Keratinocyte (primary cell): ENCODE data around the gene SELPLG. TPM values are rescaled to one million over a fixed set of nuclear protein-coding genes. Genes with fewer than 3 reads are reported as not detected.

ENCODE experiments used
- DNase-seq: peaks from one replicate; pipeline ENCODE4 v3.0.0-alpha.2; 2011; ENCODE audit warnings: low read depth, missing footprints, low spot score
- FAIRE-seq: peaks from 2 replicates; lab custom pipeline; 2011; peaks lifted over from hg19 to GRCh38; lab: Jason Lieb, UNC
- H2AFZ ChIP-seq: 2 replicates; pipeline ENCODE4 v1.6.0; 2012; ENCODE audit warnings: low read length, control low read depth, inconsistent platforms; ENCODE audit not compliant: control insufficient read depth
- H3K27ac ChIP-seq: 2 replicates; pipeline ENCODE4 v1.5.1; 2011; ENCODE audit warnings: low read length; ENCODE audit not compliant: control insufficient read depth, insufficient read depth
- H3K27me3 ChIP-seq: 3 replicates; pipeline ENCODE4 v1.6.0; 2011; ENCODE audit warnings: low read length; ENCODE audit not compliant: control insufficient read depth, insufficient read depth; ENCODE audit errors: extremely low read depth
- H3K36me3 ChIP-seq, 2 experiments: 2 replicates in 1 of 2; 3 replicates in 1 of 2; pipeline ENCODE4 v1.5.1; 2011; ENCODE audit warnings: low read length in 2 of 2, mild to moderate bottlenecking in 1 of 2; ENCODE audit not compliant: control insufficient read depth in 2 of 2, insufficient read depth in 2 of 2; ENCODE audit errors: extremely low read depth in 1 of 2
- H3K4me1 ChIP-seq: 3 replicates; pipeline ENCODE4 v1.5.1; 2011; ENCODE audit warnings: low read length; ENCODE audit not compliant: control insufficient read depth, insufficient read depth; ENCODE audit errors: extremely low read depth
- H3K4me2 ChIP-seq: 3 replicates; pipeline ENCODE4 v1.6.0; 2011; ENCODE audit warnings: low read depth, low read length; ENCODE audit not compliant: control insufficient read depth, insufficient read depth; ENCODE audit errors: extremely low read depth
- H3K4me3 ChIP-seq, 3 experiments: fragments of 200-600 bp in 1 of 3; sonication (generic) in 1 of 3; 2 replicates in 2 of 3; 3 replicates in 1 of 3; pipeline ENCODE4 v1.5.1; 2011 to 2016; ENCODE audit warnings: low read length in 3 of 3, mild to moderate bottlenecking in 3 of 3, control low read depth in 2 of 3, inconsistent platforms in 1 of 3, low read depth in 1 of 3, mixed read lengths in 1 of 3, mixed run types in 1 of 3, moderate library complexity in 1 of 3; ENCODE audit not compliant: control insufficient read depth in 2 of 3, insufficient read depth in 2 of 3; ENCODE audit errors: extremely low read depth in 1 of 3
- H3K79me2 ChIP-seq: 2 replicates; pipeline ENCODE4 v1.6.0; 2012; ENCODE audit warnings: low read length; ENCODE audit not compliant: control insufficient read depth, insufficient read depth
- H3K9ac ChIP-seq: 3 replicates; pipeline ENCODE4 v1.6.0; 2011; ENCODE audit warnings: low read length; ENCODE audit not compliant: control insufficient read depth, insufficient read depth; ENCODE audit errors: extremely low read depth
- H3K9me1 ChIP-seq: 3 replicates; pipeline ENCODE4 v1.6.0; 2011; ENCODE audit warnings: low read length; ENCODE audit not compliant: control insufficient read depth, insufficient read depth; ENCODE audit errors: extremely low read depth
- H3K9me3 ChIP-seq: 2 replicates; pipeline ENCODE4 v1.5.1; 2012; ENCODE audit warnings: low read depth, low read length; ENCODE audit not compliant: control insufficient read depth
- H4K20me1 ChIP-seq: 3 replicates; pipeline ENCODE4 v1.6.0; 2011; ENCODE audit warnings: low read length; ENCODE audit not compliant: control insufficient read depth, insufficient read depth; ENCODE audit errors: extremely low read depth
- EZH2 ChIP-seq: IDR thresholded peaks from one replicate; pipeline ENCODE4 v1.6.1; 2012; ENCODE audit warnings: inconsistent platforms, mild to moderate bottlenecking, low read length, moderate library complexity
- dilution Hi-C: fragments of 300-500 bp; cut with MboI; formaldehyde crosslinking; loops from one replicate; pipeline ENCODE4 v1.7.0; 2020; ENCODE audit warnings: low sequenced_read_pairs; ENCODE audit not compliant: extremely low pct_ligation_motif_present
- polyA plus RNA-seq, 5 experiments: library from polyadenylated mRNA; depleted of rRNA in 3 of 5; stranded (reverse) in 3 of 5; stranded (forward) in 1 of 5; unstranded in 1 of 5; fragments of >200 nt; gene quantifications; 1 replicate in 1 of 5; 2 replicates in 3 of 5; 3 replicates in 1 of 5; pipeline versions ENCODE4 v1.2.1 to v1.2.3, GENCODE V29; 2011 to 2012; ENCODE audit warnings: missing spikeins in 2 of 5, low read depth in 1 of 5, low replicate concordance in 1 of 5
- TF ChIP-seq, protein P1 (sequence below), 3 experiments: IDR thresholded peaks in 1 of 3; conservative IDR thresholded peaks in 1 of 3; optimal IDR thresholded peaks in 1 of 3; 2 replicates in 2 of 3; 3 replicates in 1 of 3; pipeline versions ENCODE3 to v1.5.1; 2011; ENCODE audit warnings: low read length in 3 of 3, mild to moderate bottlenecking in 3 of 3, moderate library complexity in 2 of 3, control low read depth in 1 of 3, inconsistent platforms in 1 of 3; ENCODE audit not compliant: insufficient read depth in 2 of 3; ENCODE audit errors: extremely low read depth in 1 of 3

SELPLG gene
- polyA plus RNA-seq, 1 donor (not counting 4 experiments of a cell fraction or from before 2014, with no cell fraction given): 0.80 TPM

- Histone ChIP-seq H4K20me1 (no peaks in the 10 kb centered on the region), H3K4me2 (no peak overlapping the region), H3K4me3 (no peak overlapping the region), H3K36me3 (no peaks in the 10 kb centered on the region), H3K9me3 (no peaks in the 10 kb centered on the region), H3K27ac (no peak overlapping the region), H3K9me1 (no peaks in the 10 kb centered on the region), H3K9ac (no peak overlapping the region), H3K79me2 (no peaks in the 10 kb centered on the region), H3K27me3 (peaks cover 6% of the 10 kb centered on the region), H2AFZ (no peak overlapping the region), H3K4me1 (peaks cover under 1% of the 10 kb centered on the region)
- dilution Hi-C loops: no loop called here
- TF ChIP-seq EZH2: no peak
- FAIRE-seq (no peak), DNase-seq (no peak)
These were observed 10.7 kb downstream of the SELPLG start for GRCh38 chr12:108622921-108623514.

- Histone ChIP-seq H3K36me3 (no peaks in the 10 kb centered on the region), H2AFZ (no peak overlapping the region), H3K79me2 (no peaks in the 10 kb centered on the region), H4K20me1 (no peaks in the 10 kb centered on the region), H3K9me1 (no peaks in the 10 kb centered on the region), H3K9ac (no peak overlapping the region), H3K27ac (no peak overlapping the region), H3K4me1 (no peaks in the 10 kb centered on the region), H3K4me2 (no peak overlapping the region), H3K9me3 (no peaks in the 10 kb centered on the region), H3K4me3 (no peak overlapping the region), H3K27me3 (peaks cover 6% of the 10 kb centered on the region)
- dilution Hi-C loops: no loop called here
- DNase-seq: no peak
- FAIRE-seq: no peak
- no peak for TF ChIP-seq EZH2
- TF ChIP-seq, protein P1, sequence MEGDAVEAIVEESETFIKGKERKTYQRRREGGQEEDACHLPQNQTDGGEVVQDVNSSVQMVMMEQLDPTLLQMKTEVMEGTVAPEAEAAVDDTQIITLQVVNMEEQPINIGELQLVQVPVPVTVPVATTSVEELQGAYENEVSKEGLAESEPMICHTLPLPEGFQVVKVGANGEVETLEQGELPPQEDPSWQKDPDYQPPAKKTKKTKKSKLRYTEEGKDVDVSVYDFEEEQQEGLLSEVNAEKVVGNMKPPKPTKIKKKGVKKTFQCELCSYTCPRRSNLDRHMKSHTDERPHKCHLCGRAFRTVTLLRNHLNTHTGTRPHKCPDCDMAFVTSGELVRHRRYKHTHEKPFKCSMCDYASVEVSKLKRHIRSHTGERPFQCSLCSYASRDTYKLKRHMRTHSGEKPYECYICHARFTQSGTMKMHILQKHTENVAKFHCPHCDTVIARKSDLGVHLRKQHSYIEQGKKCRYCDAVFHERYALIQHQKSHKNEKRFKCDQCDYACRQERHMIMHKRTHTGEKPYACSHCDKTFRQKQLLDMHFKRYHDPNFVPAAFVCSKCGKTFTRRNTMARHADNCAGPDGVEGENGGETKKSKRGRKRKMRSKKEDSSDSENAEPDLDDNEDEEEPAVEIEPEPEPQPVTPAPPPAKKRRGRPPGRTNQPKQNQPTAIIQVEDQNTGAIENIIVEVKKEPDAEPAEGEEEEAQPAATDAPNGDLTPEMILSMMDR (optimal IDR thresholded peaks at IDR 0.05 in 1 of 3, IDR thresholded peaks at IDR 0.05 in 1 of 3, conservative IDR thresholded peaks at IDR 0.05 in 1 of 3; ENCODE audit: extremely low read depth in 1 of 3, insufficient read depth in 2 of 3, low read length in 3 of 3): no peak
These were observed 11.3 kb downstream of the SELPLG start for GRCh38 chr12:108622421-108622820.

- DNase-seq: no peak
- no peak overlapping the region for H3K4me2 ChIP-seq
- H3K4me3 ChIP-seq: no peak overlapping the region
- no peak overlapping the region for H3K9ac ChIP-seq
- no peak for FAIRE-seq
- no peaks in the 10 kb centered on the region for H3K9me1 ChIP-seq
- H3K9me3 ChIP-seq: no peaks in the 10 kb centered on the region
- no peaks in the 10 kb centered on the region for H3K36me3 ChIP-seq
- peaks cover 6% of the 10 kb centered on the region for H3K27me3 ChIP-seq
- H4K20me1 ChIP-seq: no peaks in the 10 kb centered on the region
- dilution Hi-C loops: no loop called here
- peaks cover 2% of the 10 kb centered on the region for H3K4me1 ChIP-seq
- H3K79me2 ChIP-seq: no peaks in the 10 kb centered on the region
- H2AFZ ChIP-seq: no peak overlapping the region
- TF ChIP-seq EZH2: no peak
- TF ChIP-seq, protein P1 (optimal IDR thresholded peaks at IDR 0.05 in 1 of 3, IDR thresholded peaks at IDR 0.05 in 1 of 3, conservative IDR thresholded peaks at IDR 0.05 in 1 of 3; ENCODE audit: extremely low read depth in 1 of 3, insufficient read depth in 2 of 3, low read length in 3 of 3): no peak
- H3K27ac ChIP-seq: no peak overlapping the region
These were observed 12.5 kb downstream of the SELPLG start for GRCh38 chr12:108621161-108621560.
